ENCODE data around the gene ATP12A. TPM values are rescaled to one million over a fixed set of nuclear protein-coding genes. Genes with fewer than 3 reads are reported as not detected.

ATP12A gene
- polyA plus RNA-seq, 3 donors, result 0.05 TPM; not detected in 2

DNA sequence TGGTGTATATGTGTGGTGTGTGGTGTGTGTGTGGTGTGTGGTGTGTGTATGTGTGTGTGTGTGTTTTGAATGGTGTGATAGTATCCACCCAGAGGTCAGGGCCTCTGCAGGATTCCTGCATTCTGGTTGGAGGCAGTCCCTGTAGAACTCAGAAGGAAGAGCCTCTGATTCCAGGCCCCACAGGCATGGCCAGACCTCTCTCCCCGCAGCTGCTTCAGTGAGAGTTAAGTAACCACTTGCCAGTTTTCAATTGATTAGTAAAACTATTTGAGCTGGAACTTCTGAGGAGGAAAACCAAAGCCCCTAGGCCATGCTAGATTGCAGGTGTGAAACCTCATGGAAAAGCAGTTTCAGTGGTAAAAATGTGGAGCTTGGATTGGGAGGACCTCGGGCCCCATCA, 2.1 kb downstream of the ATP12A start:
- no peak overlapping the region for H3K27ac ChIP-seq (ENCODE audit: low read depth, low read length)
- 44 to 48% (median 47%) methylated on average over 2 of the region's 2 CpGs for WGBS, 3 donors

DNA sequence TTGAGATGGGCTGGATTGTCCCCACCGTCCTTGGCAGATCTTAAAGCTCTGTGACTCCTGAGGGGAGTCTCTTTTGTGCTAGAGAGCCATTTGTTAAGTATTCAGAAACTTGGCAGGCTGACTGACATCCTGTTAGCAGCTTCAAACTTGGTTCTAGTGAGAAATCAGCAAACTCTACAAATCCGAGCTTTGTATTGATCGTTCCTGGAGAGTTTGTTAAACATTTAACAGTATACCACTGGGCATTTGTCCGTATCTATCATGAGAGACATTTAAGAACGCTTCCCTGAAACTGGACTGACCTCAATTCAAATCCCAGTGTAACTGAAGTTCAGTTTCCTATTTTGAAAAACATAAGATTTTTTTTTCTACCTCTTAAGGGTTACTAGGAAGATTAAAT, 3.1 kb downstream of the ATP12A start:
- WGBS, 3 donors, result 20 to 56% (median 48%) methylated on average over 5 of the region's 5 CpGs
- no peak overlapping the region for H3K27ac ChIP-seq (ENCODE audit: low read depth, low read length)

DNA sequence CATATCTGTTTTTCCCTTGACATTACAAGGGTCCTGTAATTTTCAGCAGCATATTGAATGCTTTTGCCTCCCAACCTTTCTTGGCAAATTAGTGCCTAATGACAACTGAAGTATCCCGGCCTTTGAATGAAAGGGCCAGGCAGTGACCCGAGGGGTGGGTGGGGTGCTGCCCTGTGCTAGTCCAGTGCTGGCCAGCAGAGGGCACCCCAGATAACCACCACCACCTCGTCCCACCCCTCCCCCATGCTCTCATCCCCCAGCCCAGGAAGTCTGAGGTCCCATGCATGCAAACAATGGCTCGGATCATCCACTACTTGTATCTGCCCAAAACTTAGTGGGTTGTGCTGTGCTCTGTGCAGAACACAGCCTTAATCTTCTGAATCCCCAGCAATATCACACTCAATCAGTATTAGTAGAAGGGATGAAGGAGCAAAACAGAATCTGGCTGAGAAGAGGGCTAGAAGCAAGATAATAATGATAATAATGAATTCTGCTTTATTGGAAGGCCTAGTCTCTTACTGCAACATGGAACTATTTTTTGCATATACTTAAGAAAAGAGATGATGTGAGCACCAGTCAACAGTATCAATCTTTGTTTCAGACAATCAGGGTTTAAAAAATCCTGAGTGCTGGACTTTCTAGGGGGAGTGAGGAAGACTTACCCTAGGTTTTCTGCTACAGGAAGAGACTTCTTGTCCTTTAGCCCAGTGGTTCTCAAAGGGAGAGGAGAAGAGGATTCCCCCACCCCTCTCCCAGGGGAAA, 3.8 kb downstream of the ATP12A start:
- WGBS, 3 donors, result 8 to 11% (median 10%) methylated on average over 4 of the region's 4 CpGs
- H3K27ac ChIP-seq (ENCODE audit: low read depth, low read length), result no peak overlapping the region

DNA sequence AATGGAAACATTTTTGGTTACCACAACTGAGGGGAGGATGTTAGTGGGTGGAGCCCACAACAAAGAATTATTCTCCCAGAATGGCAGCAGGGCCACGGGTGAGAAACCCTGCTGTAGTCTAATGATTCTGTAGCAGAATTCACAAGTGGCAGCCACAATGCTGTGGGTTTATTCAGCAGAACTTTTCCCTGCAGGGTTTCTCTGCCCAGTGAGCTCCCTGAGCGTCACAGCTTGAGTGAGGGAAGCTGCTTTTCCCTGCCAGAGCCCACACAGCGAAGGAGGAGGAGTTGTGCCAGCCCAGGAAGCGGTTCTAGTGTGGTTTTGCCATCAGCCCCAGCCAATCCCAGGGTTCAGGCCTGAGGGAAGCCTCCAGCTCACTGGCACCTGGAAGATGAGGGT, 4.4 kb downstream of the ATP12A start:
- H3K27ac ChIP-seq (ENCODE audit: low read depth, low read length), result no peak overlapping the region
- WGBS, 3 donors, result 23 to 33% (median 32%) methylated on average over 4 of the region's 4 CpGs

DNA sequence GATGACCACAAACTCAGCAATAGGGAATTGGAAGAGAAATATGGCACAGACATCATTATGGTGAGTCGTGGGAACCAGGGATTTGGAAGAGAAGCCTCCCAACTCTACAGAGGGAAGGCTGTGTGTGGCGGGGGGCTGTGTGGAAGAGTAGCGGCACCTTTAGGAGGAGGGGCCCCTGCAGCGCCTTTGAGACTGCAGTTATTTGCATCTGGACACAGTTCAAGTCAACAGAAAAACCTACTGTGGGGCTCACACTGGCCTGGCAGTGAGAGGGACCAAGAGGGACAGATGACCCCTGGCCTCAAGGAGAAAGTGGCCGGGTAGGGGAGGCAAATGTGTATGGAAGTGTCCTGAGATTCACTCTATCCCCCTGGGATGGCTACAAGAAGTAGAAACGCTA, 5.1 kb downstream of the ATP12A start:
- WGBS, 3 donors, result 64 to 82% (median 77%) methylated on average over 6 of the region's 6 CpGs
- H3K27ac ChIP-seq (ENCODE audit: low read depth, low read length), result no peak overlapping the region

DNA sequence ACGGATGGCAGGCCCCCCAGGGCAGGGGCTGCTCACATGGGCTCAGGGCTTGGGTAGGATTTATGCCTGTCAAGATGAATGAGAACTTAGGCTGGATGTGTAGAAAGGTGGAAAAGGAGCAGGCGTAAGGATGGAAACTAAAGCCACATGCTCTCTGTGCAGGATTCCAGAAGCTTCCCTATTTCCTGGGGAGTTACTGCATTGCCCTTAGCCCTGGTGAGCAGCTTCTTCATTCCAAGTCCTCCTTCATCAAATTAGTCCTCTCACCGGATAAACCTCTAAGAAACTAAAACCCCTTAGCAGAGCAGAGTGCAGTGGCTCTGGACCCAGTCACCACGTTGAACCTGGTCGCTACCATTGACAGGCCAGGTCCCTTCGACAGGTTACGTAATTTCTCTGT, 7.4 kb downstream of the ATP12A start:
- H3K27ac ChIP-seq (ENCODE audit: low read depth, low read length), result no peak overlapping the region
- 74 to 86% (median 81%) methylated on average over 7 of the region's 7 CpGs for WGBS, 3 donors

DNA sequence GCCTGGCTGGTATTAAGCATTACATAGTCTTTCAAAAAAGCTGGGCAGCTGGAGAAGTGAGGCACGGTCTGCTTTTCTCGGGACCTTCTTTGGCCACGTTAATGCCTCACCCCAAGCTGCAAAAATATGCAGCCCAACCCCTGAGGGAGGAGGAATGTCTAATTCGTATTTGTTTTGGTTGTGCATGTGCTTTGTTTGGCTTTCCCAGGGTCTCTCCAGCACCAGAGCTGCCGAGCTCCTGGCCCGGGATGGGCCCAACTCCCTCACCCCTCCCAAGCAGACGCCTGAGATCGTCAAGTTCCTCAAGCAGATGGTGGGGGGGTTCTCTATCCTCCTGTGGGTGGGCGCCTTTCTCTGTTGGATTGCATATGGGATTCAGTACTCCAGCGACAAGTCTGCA, 7.9 kb downstream of the ATP12A start:
- 16 to 57% (median 51%) methylated on average over 10 of the region's 10 CpGs for WGBS, 3 donors
- H3K27ac ChIP-seq (ENCODE audit: low read depth, low read length), result no peak overlapping the region

DNA sequence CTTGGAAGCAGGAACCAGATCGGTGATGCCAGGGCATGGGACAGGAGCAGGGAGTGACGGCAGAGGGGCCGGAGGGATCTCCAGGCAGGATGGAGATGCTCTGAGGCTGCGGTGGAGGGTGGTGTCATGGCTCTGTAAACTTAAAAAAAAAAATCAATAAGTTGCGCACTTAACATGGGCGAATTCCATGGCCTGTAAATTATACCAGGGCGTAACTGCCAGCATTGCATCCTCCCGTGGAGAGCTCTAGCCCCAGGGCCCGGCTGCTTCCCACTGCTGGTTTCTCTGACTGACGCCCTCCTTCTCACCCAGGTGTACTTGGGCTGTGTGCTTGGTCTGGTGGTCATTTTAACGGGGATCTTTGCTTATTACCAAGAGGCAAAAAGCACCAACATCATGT, 8.7 kb downstream of the ATP12A start:
- H3K27ac ChIP-seq (ENCODE audit: low read depth, low read length), result no peak overlapping the region
- WGBS, 3 donors, result 63 to 83% (median 81%) methylated on average over 11 of the region's 11 CpGs

DNA sequence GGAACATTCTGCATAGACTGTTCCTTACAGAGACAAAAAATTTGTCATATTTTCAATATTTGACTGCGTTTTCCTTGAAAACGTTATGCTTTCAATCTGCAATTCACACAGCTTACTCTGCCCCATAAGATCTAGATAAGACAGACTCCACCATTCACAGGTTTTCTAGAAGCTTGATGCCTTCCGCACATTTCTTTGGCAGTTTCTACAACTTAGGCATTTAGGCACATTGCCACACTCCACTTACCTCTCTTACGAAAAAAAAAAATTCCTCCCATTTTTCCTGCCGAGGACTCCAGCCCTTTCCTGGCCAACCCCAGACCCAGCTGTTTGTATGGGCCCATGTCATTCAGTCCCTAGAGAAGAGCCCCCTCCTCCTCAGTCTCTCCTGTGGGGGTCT, 11.2 kb downstream of the ATP12A start:
- WGBS, 3 donors, result 63 to 76% (median 70%) methylated on average over 5 of the region's 5 CpGs
- no peak overlapping the region for H3K27ac ChIP-seq (ENCODE audit: low read depth, low read length)

DNA sequence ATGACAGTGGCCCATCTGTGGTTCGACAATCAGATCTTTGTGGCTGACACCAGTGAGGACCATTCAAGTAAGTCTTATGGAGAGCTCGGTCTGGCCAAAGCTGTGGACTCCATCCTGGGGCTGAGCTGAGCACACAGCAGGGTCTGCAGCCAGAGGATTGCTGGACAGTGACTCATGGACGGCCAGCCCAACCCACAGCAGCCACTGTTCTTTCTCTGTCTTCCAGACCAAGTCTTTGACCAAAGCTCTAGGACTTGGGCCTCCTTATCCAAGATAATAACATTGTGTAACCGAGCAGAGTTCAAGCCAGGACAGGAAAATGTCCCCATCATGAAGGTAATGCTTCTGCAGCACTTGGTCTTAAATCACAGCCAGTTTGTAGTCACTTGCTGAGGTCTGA, 12.4 kb downstream of the ATP12A start:
- no peak overlapping the region for H3K27ac ChIP-seq (ENCODE audit: low read depth, low read length)
- WGBS, 3 donors, result 53 to 58% (median 57%) methylated on average over 4 of the region's 4 CpGs

DNA sequence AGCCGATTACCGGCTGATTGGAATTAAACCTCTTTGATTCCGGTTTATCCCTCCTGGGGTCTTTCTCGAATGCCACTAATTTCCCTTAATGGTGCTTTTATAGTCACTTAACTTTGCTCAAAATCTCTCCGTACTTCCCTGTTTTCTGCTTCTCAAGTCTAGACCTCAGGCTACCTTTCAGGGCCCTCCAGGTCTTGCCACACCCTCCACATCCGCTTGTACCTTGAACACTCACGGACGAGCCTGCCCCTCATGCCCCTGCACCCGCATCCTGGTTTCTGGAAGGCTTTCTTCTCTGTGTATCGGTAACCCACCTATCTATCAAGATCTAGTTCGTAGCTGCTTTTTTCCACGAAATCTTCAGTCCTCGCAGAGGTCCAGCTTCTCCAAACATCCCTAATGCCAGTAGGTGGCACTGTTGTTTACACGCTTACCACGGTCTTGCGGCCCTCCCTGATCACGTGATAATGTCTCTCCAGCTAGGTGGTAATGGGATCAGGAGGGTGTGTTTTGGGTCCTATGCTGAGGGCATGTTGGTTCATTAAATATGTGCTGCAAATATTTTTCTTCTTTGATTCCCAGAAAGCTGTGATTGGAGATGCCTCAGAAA, 13.8 kb downstream of the ATP12A start:
- H3K27ac ChIP-seq (ENCODE audit: low read depth, low read length), result no peak overlapping the region
- WGBS, 3 donors, result 24 to 33% (median 29%) methylated on average over 17 of the region's 17 CpGs

DNA sequence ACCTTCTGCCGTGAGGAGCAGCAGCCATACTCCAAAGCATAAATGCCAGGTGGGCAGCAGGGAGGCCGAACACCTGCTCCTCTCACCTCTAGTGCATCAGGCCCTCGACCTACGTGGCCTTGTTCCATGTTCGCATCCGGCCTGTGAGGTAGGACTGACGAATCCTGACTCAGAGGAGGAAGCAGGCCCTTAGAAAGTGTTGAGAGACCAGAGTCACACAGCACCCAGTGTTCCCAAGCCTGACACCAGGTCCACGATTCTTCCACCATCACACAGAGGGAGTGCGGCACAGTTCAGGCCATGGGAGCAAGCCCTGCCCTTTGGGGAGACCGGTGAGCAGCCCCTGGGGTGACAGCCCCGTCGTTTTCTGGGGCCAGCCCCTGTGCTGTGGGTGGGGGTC, 14.7 kb downstream of the ATP12A start:
- no peak overlapping the region for H3K27ac ChIP-seq (ENCODE audit: low read depth, low read length)
- 78 to 81% (median 80%) methylated on average over 12 of the region's 12 CpGs for WGBS, 3 donors

DNA sequence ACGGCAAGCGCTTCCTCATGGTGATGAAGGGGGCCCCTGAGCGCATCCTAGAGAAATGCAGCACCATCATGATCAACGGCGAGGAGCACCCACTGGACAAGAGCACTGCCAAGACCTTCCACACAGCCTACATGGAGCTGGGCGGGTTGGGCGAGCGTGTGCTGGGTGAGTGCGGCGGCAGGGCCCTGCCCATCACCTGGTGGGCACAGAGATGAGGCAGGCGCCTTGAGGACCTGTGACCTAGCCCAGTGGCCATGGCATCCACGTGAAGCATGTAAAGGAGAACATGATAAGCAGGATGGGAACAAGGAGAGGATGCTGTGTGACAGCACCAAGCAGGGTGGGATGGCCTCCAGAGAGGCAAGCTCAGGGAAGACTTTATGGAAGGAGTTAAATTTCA, 18.5 kb downstream of the ATP12A start:
- 87 to 92% (median 92%) methylated on average over 12 of the region's 12 CpGs for WGBS, 3 donors
- no peak overlapping the region for H3K27ac ChIP-seq (ENCODE audit: low read depth, low read length)

DNA sequence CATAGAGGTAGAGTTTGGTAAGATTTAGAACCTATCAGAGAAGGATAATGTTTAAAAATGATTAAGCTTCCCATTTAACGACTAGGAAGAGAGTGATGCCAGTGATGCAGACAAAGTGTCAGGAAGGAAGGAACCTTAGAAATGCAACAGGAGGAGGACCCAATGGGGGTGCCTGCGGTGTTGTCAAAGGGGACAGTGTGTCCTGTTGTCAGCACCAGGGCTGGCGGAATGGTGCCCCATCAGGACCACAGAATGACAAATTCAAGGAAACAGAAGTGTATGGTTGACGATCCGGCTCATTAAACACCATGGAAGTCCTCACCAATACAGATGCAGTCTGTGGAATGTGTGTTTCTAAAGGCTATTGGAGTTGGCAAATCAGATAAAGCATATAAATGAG, 19.3 kb downstream of the ATP12A start:
- WGBS, 3 donors, result 74 to 84% (median 77%) methylated on average over 5 of the region's 5 CpGs
- H3K27ac ChIP-seq (ENCODE audit: low read depth, low read length), result no peak overlapping the region

DNA sequence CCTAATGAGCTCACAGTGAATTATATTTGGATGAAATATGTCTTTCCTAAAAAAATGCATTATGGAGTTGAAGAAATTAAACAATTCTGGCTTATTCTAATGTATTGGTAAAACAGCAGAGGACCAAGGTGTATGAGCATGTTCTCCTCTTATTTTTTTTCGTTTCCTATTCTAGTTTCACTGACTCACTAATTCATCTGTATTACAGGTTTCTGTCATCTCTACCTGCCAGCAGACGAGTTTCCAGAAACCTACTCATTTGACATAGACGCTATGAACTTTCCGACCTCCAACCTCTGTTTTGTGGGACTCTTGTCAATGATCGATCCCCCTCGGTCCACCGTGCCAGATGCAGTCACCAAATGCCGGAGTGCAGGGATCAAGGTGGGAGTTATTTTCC, 20.3 kb downstream of the ATP12A start:
- WGBS, 3 donors, result 81 to 90% (median 86%) methylated on average over 8 of the region's 8 CpGs
- no peak overlapping the region for H3K27ac ChIP-seq (ENCODE audit: low read depth, low read length)

DNA sequence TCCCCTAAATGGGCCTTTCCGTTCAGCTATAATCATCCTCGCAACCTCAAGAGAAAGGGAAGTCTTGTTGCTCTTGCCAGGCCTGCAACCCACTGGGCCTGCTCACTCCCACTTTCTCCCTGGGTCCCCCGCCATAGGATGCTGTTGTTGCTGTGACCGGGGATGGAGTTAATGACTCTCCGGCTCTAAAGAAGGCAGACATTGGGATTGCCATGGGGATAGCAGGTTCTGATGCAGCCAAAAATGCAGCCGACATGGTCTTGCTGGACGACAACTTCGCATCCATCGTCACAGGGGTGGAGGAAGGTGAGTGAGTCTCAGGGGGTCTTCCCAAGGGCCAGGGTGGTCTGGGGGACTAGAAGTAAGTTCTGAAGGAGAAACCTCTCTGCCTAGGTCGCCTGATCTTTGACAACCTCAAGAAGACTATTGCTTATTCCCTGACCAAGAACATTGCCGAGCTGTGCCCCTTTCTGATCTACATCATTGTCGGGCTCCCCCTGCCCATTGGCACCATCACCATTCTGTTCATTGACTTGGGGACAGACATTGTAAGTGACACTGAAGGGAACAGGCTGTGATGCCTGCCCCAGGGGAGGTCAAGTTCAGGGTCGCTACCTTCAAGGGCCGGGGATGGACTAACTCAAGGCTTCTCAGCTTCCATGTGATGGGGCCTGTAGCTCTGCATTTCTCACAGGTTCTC, 26.8 kb downstream of the ATP12A start:
- WGBS, 3 donors, result 89 to 91% (median 90%) methylated on average over 14 of the region's 14 CpGs

DNA sequence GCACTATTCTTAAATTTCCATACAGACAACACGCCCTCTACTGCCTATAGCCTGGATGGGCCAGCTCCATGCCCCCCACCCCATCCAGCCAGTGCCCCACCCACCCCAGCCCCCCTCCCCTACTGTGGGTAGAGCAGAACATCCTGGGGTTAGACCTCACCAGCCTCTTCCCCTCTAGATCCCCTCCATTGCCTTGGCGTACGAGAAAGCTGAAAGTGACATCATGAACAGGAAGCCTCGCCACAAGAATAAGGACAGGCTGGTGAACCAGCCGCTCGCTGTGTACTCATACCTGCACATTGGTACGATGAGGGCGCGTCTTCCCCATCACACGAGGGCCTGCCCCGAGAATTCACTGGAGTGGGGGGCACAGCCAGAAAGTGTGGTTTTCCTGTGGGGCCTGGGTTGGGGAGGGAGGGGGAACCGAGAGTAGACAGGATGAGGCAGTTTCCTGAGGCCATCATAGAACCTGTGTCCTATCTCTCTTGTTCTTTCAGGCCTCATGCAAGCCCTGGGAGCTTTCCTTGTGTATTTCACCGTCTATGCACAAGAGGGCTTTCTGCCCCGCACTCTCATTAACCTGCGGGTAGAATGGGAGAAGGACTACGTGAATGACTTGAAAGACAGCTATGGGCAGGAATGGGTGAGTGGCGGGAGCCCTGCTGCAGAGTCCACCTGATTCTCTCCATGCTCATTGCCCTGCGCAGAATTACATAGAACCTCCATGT, 29.1 kb downstream of the ATP12A start:
- H3K27ac ChIP-seq (ENCODE audit: low read depth, low read length), result no peak overlapping the region
- WGBS, 3 donors, result 50 to 86% (median 56%) methylated on average over 17 to 18 of the region's 18 CpGs

More for the DNA sequence above, 26.8 kb downstream of the ATP12A start:
- H3K27ac ChIP-seq (ENCODE audit: low read depth, low read length), result no peak overlapping the region

DNA sequence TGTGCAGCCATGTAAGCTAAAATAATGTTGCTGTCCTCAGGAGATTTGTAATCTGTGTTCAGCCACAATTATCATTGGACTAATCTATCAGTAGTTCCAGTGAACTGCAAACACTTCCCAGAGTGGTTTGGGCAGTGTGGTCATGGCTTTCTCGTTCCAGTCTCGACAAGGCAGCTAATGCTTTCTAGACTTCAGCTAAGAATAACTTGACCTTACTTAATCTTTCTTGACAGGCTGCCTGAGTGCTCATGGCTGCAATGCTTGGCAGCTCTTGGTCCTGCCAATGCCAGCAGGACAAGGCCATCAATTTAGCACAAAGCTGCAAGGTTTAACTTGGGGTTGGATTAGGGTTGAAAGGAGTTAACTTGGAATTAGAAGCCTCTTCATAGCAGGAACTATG, 32.8 kb downstream of the ATP12A start:
- H3K27ac ChIP-seq (ENCODE audit: low read depth, low read length), result no peak overlapping the region
- WGBS, 3 donors, result 25 to 44% (median 30%) methylated on average over 2 of the region's 2 CpGs

DNA sequence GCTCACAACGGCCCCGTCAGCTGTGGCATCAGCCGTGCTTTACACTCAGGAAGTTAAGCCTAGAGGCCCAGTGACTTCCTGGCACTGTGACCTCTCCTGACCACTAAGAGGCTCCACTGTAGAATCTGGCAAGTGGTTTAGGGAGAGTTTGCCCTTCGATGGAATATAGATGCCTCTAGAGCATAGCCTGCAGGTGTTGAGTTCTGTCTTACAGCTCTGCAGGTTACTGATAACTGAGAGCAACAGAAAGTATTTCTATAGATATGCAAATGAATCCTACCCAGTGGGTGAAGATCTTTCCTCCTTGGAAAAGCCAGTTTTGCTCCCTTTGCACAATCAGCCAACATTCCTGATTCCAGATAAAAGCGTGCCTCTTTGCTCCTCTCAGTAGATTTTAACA, 35.8 kb downstream of the ATP12A start:
- 29 to 40% (median 35%) methylated on average over 5 of the region's 5 CpGs for WGBS, 3 donors
- H3K27ac ChIP-seq (ENCODE audit: low read depth, low read length), result no peak overlapping the region

Data from adipose tissue (tissue), 3 donors.